Stimulated activated CD8-positive, alpha-beta memory T cell treated with anti-CD3 and anti-CD28 coated beads, Interleukin-7, amount 100 ng/mL, for 24 hours (primary cell): ENCODE results near the gene GNB5.
"Not testable (repeated sequence)": the region's sequence is repeated elsewhere in the genome, so short reads cannot be mapped to it uniquely, and the experiment has no call there.

Experiments used
- DNase-seq: peaks from one replicate; pipeline ENCODE4 v3.0.0-alpha.2; 2020; ENCODE audit warnings: low read depth

The GNB5 gene

GRCh38 chr15:52165494-52166131, 25.6 kb downstream of the GNB5 start:
- DNase-seq, result not testable (repeated sequence)

GRCh38 chr15:52164631-52165265, 26.4 kb downstream of the GNB5 start:
- DNase-seq, result no peak

GRCh38 chr15:52163321-52164190, 27.6 kb downstream of the GNB5 start:
- no peak for DNase-seq

- DNase-seq, result no peak
Observed at GRCh38 chr15:52162876-52163275, 28.3 kb downstream of the GNB5 start.

- DNase-seq, result no peak
Observed at GRCh38 chr15:52162260-52162659, 28.9 kb downstream of the GNB5 start.

- no peak for DNase-seq
Observed at GRCh38 chr15:52161406-52161966, 29.7 kb downstream of the GNB5 start.

GRCh38 chr15:52159645-52160044, 31.5 kb downstream of the GNB5 start:
- no peak for DNase-seq

- no peak for DNase-seq
Observed at GRCh38 chr15:52158084-52158765, 33.0 kb downstream of the GNB5 start.

GRCh38 chr15:52155878-52156277, 35.3 kb downstream of the GNB5 start:
- no peak for DNase-seq

GRCh38 chr15:52154896-52155865, 36.0 kb downstream of the GNB5 start:
- DNase-seq, result no peak

GRCh38 chr15:52153900-52154895, 37.0 kb downstream of the GNB5 start:
- no peak for DNase-seq

- DNase-seq, result no peak
Observed at GRCh38 chr15:52151353-52151752, 39.8 kb downstream of the GNB5 start.

GRCh38 chr15:52150871-52151270, 40.3 kb downstream of the GNB5 start:
- DNase-seq, result no peak

GRCh38 chr15:52150043-52150825, 41.0 kb downstream of the GNB5 start:
- DNase-seq, result no peak

- DNase-seq, result no peak
Observed at GRCh38 chr15:52148403-52148802, 42.8 kb downstream of the GNB5 start.

- DNase-seq, result no peak
Observed at GRCh38 chr15:52146776-52147175, 44.4 kb downstream of the GNB5 start.

GRCh38 chr15:52146261-52146660, 44.9 kb downstream of the GNB5 start:
- DNase-seq, result no peak

- DNase-seq, result no peak
Observed at GRCh38 chr15:52144656-52145178, 46.5 kb downstream of the GNB5 start.

- no peak for DNase-seq
Observed at GRCh38 chr15:52143873-52144272, 47.3 kb downstream of the GNB5 start.
